ENCODE measurements around the gene ERFL. TPM values are rescaled to one million over a fixed set of nuclear protein-coding genes. Genes with fewer than 3 reads are reported as not detected.

ERFL gene
- total RNA-seq, 2 experiments from 2014 or later, result 1.6 to 6.8 TPM

GRCh38 chr19:41861116-41861768, 67.0 kb downstream of the ERFL start:
- ChIA-PET POLR2A (interaction anchor here (1.1 to 2.6 kb wide), 2 partner anchors 14 to 84 kb away, joined by 3 to 12 read pairs; no protein-coding TSS in a partner anchor), CTCF (ENCODE audit: unreplicated experiment) (interaction anchor here (0.6 kb wide), 1 partner anchor 162 kb away, joined by 3 read pairs; no protein-coding TSS in a partner anchor)
- BruUV-seq (replicated peaks), result TSS peak; percentile 70
- H3K79me2 ChIP-seq (ENCODE audit: insufficient read depth, low read depth, low read length), result peaks cover 59% of the 10 kb centered on the region
- peaks cover 44% of the 10 kb centered on the region for H4K20me1 ChIP-seq (ENCODE audit: insufficient read depth, low read length)
- no peak overlapping the region for H2AFZ ChIP-seq (ENCODE audit: low read length)
- H3K36me3 ChIP-seq (ENCODE audit: insufficient read depth, low read length), result peaks cover 57% of the 10 kb centered on the region
- no peaks in the 10 kb centered on the region for H3K9me2 ChIP-seq (ENCODE audit: insufficient read depth, low read length)
- H3K27ac ChIP-seq (ENCODE audit: low read depth, low read length, poor library complexity, severe bottlenecking), result peak overlapping the region; percentile 85
- TF ChIP-seq CTCF (conservative IDR thresholded peaks at IDR 0.05; ENCODE audit: low read length) (no peak), EZH2phosphoT487 (IDR thresholded peaks at IDR 0.05; ENCODE audit: borderline replicate concordance, low read depth, low read length) (no peak)
- peak; percentile 35 for DNase-seq (ENCODE audit: low spot score)
- H3K4me2 ChIP-seq (ENCODE audit: low read length), result peak overlapping the region; percentile 98
- no peaks in the 10 kb centered on the region for H3K9me3 ChIP-seq (ENCODE audit: low read length)
- intact Hi-C loops (cut with micrococcal nuclease; ENCODE audit: unreplicated experiment), result loop anchor here (10.0 kb wide), 1 partner anchor 424 kb away; no protein-coding TSS in a partner anchor
- peak overlapping the region; percentile 96 for H3K4me3 ChIP-seq (ENCODE audit: low read depth, low read length, poor library complexity, severe bottlenecking)
- H3K4me1 ChIP-seq (ENCODE audit: insufficient read depth, low read length, poor library complexity, severe bottlenecking), result peaks cover 72% of the 10 kb centered on the region

- peaks cover 44% of the 10 kb centered on the region for H4K20me1 ChIP-seq (ENCODE audit: insufficient read depth, low read length)
- TF ChIP-seq EZH2phosphoT487 (IDR thresholded peaks at IDR 0.05; ENCODE audit: borderline replicate concordance, low read depth, low read length) (no peak), CTCF (conservative IDR thresholded peaks at IDR 0.05; ENCODE audit: low read length) (no peak)
- peak overlapping the region; percentile 96 for H3K4me3 ChIP-seq (ENCODE audit: low read depth, low read length, poor library complexity, severe bottlenecking)
Measured at GRCh38 chr19:41860419-41861115, 67.7 kb downstream of the ERFL start.

More at GRCh38 chr19:41860419-41861115, 67.7 kb downstream of the ERFL start:
- H3K36me3 ChIP-seq (ENCODE audit: insufficient read depth, low read length), result peaks cover 53% of the 10 kb centered on the region
- CTCF ChIA-PET (ENCODE audit: unreplicated experiment), result interaction anchor here (0.6 kb wide), 1 partner anchor 163 kb away, joined by 3 read pairs; no protein-coding TSS in a partner anchor
- H2AFZ ChIP-seq (ENCODE audit: low read length), result no peak overlapping the region
- POLR2A ChIA-PET, result interaction anchor here (0.8 to 2.6 kb wide), 4 partner anchors 13 to 85 kb away, joined by 3 to 12 read pairs (median 4); no protein-coding TSS in a partner anchor
- peak overlapping the region; percentile 98 for H3K4me2 ChIP-seq (ENCODE audit: low read length)
- H3K27ac ChIP-seq (ENCODE audit: low read depth, low read length, poor library complexity, severe bottlenecking), result peak overlapping the region; percentile 85
- peaks cover 68% of the 10 kb centered on the region for H3K4me1 ChIP-seq (ENCODE audit: insufficient read depth, low read length, poor library complexity, severe bottlenecking)
- no TSS peak for BruUV-seq (replicated peaks)
- peak; percentile 46 for DNase-seq (ENCODE audit: low spot score)
- peaks cover 55% of the 10 kb centered on the region for H3K79me2 ChIP-seq (ENCODE audit: insufficient read depth, low read depth, low read length)
- H3K9me3 ChIP-seq (ENCODE audit: low read length), result no peaks in the 10 kb centered on the region
- H3K9me2 ChIP-seq (ENCODE audit: insufficient read depth, low read length), result no peaks in the 10 kb centered on the region
- intact Hi-C loops (cut with micrococcal nuclease; ENCODE audit: unreplicated experiment), result loop anchor here (10.0 kb wide), 1 partner anchor 424 kb away; no protein-coding TSS in a partner anchor

All from OCI-LY7 (cell line).